Natural killer cell (primary cell): ENCODE measurements around the gene ICE1. TPM values are rescaled to one million over a fixed set of nuclear protein-coding genes. Genes with fewer than 3 reads are reported as not detected.

Experiments
- ATAC-seq, 3 donors: fragments of 150-1000 bp in 2 of 3; fragments of 200-7000 bp in 1 of 3; cut with Tn5 transposase; 1 replicate in 1 of 3; 2 replicates in 2 of 3; pipeline ENCODE4 v1.10.0; 2021; ENCODE audit warnings: mild to moderate bottlenecking in 2 of 3, moderate library complexity in 2 of 3
- DNase-seq, 2 donors: peaks; one replicate each; pipeline versions ENCODE4 v3.0.0 to v3.0.0-alpha.2; 2013 to 2021; ENCODE audit warnings: mixed read lengths in 1 of 2
- H3K27ac ChIP-seq: one replicate; pipeline ENCODE4 v1.5.1; 2013; ENCODE audit warnings: mild to moderate bottlenecking, low read length
- H3K27me3 ChIP-seq: one replicate; pipeline ENCODE4 v1.6.1; 2013; ENCODE audit warnings: low read length; ENCODE audit not compliant: control insufficient read depth, insufficient read depth
- H3K36me3 ChIP-seq: one replicate; pipeline ENCODE4 v1.6.1; 2013; ENCODE audit warnings: low read length; ENCODE audit not compliant: control insufficient read depth, insufficient read depth
- H3K4me1 ChIP-seq: one replicate; pipeline ENCODE4 v1.6.1; 2013; ENCODE audit warnings: low read length; ENCODE audit not compliant: control insufficient read depth, insufficient read depth
- H3K4me3 ChIP-seq: one replicate; pipeline ENCODE4 v1.5.1; 2013; ENCODE audit warnings: low read length
- H3K9me3 ChIP-seq: one replicate; pipeline ENCODE4 v1.6.1; 2013; ENCODE audit warnings: low read length; ENCODE audit not compliant: control insufficient read depth, insufficient read depth
- H3K27ac Mint-ChIP-seq, 2 donors: one replicate each; pipeline ENCODE4 v1.8.0; 2022; ENCODE audit warnings: mild to moderate bottlenecking in 2 of 2, mixed read lengths in 2 of 2, moderate library complexity in 1 of 2
- H3K27me3 Mint-ChIP-seq, 2 donors: one replicate each; pipeline ENCODE4 v1.8.0; 2022; ENCODE audit warnings: low read depth in 2 of 2, mixed read lengths in 2 of 2
- H3K36me3 Mint-ChIP-seq: one replicate; pipeline ENCODE4 v1.8.0; 2022; ENCODE audit warnings: mixed read lengths
- H3K4me1 Mint-ChIP-seq, 2 donors: one replicate each; pipeline ENCODE4 v1.8.0; 2022; ENCODE audit warnings: mixed read lengths in 2 of 2
- H3K4me3 Mint-ChIP-seq: one replicate; pipeline ENCODE4 v1.8.0; 2022; ENCODE audit warnings: mild to moderate bottlenecking, moderate library complexity, mixed read lengths
- H3K9me3 Mint-ChIP-seq, 2 donors: one replicate each; pipeline ENCODE4 v1.8.0; 2022; ENCODE audit warnings: mixed read lengths in 2 of 2
- CTCF ChIP-seq: fragments of 200-600 bp; IDR thresholded peaks from one replicate; pipeline ENCODE4 v1.8.0; 2022; ENCODE audit warnings: antibody characterized with exemption
- WGBS: methylation state at CpG from one replicate; pipeline ENCODE4 v1.1.7; 2013; ENCODE audit warnings: missing lambda C conversion rate; ENCODE audit not compliant: insufficient coverage; 5-methylcytosine and 5-hydroxymethylcytosine counted together
- intact Hi-C: fragments of 100-400 bp; cut with micrococcal nuclease; formaldehyde crosslinking; loops from one replicate; pipeline ENCODE4 v1.14.2; 2022
- total RNA-seq, 4 donors: library from RNA; stranded (reverse); fragments of 120-200 nt in 1 of 4; gene quantifications; one replicate each; pipeline versions ENCODE4 v1.2.3 to v1.2.4, GENCODE V29; 2013 to 2022

Gene ICE1
- total RNA-seq, 3 donors from 2014 or later (not counting 1 experiment from before 2014, with no cell fraction given): 29.7 to 44.5 (median 36.6) TPM

DNA sequence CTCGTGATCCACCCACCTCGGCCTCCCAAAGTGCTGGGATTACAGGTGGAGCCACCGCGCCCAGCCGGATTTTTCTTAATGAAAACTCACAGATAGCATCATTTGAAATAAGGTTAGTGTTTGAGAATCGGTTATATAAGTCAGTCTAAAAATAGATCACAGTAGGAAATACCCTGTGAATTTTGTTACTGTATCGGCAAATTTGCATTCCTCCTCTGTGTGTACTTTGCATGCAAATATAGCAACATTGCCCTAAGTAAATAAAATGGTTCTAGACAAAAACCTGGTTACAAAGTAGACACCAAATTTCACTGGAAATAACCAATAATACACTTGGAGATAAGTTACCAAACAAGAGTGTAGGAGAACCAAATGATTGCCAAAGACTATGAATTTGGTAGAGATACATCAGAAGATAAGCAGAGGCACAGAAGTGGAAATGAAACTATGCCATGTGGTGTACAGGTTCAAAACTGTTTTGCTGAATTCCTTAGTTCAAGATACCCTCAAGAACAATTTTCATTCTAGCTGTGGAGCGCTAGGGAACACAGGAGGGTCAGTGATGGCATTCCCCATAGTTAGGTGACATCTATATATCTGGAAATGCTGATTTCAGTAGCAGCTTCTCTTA lies 58.1 kb downstream of the ICE1 start:
- intact Hi-C loops: no loop called here
- no peak for DNase-seq
- H3K4me3 ChIP-seq: no peak overlapping the region
- ATAC-seq: peak in 2 of 3 donors; percentile 28 to 30
- peak overlapping the region; percentile 23 for H3K27ac ChIP-seq
- peak overlapping the region; percentile 67 to 76 for H3K27ac Mint-ChIP-seq
- H3K9me3 ChIP-seq: no peaks in the 10 kb centered on the region
- peaks cover 29 to 31% of the 10 kb centered on the region in 2 donors for H3K4me1 Mint-ChIP-seq
- H3K27me3 ChIP-seq: no peaks in the 10 kb centered on the region
- no peaks in the 10 kb centered on the region for H3K9me3 Mint-ChIP-seq
- peaks cover 15% of the 10 kb centered on the region for H3K36me3 ChIP-seq
- peak overlapping the region; percentile 58 for H3K4me3 Mint-ChIP-seq
- 91% methylated on average over 7 of the region's 8 CpGs for WGBS
- TF ChIP-seq CTCF: no peak
- H3K36me3 Mint-ChIP-seq: peaks cover 16% of the 10 kb centered on the region
- H3K27me3 Mint-ChIP-seq: no peaks in the 10 kb centered on the region
- peaks cover 10% of the 10 kb centered on the region for H3K4me1 ChIP-seq

GRCh38 chr5:5481206-5481605 lies 58.7 kb downstream of the ICE1 start:
- intact Hi-C loops: no loop called here
- peaks cover 36 to 37% of the 10 kb centered on the region in 2 donors for H3K4me1 Mint-ChIP-seq
- Histone ChIP-seq H3K9me3 (no peaks in the 10 kb centered on the region), H3K27me3 (no peaks in the 10 kb centered on the region), H3K27ac (no peak overlapping the region), H3K4me1 (peaks cover 14% of the 10 kb centered on the region), H3K36me3 (peaks cover 9% of the 10 kb centered on the region), H3K4me3 (no peak overlapping the region)
- peak overlapping the region; percentile 67 to 76 for H3K27ac Mint-ChIP-seq
- no peaks in the 10 kb centered on the region for H3K9me3 Mint-ChIP-seq
- H3K4me3 Mint-ChIP-seq: peak overlapping the region; percentile 58
- TF ChIP-seq CTCF: no peak
- 8% methylated on average over 3 of the region's 3 CpGs for WGBS
- DNase-seq (peak in 1 of 2 donors; percentile 55), ATAC-seq (peak; percentile 60 to 66 (median 64))
- H3K27me3 Mint-ChIP-seq: no peaks in the 10 kb centered on the region
- H3K36me3 Mint-ChIP-seq: peaks cover 14% of the 10 kb centered on the region

- no peak overlapping the region for H3K27ac ChIP-seq
- H3K4me1 Mint-ChIP-seq: peaks cover 40 to 41% of the 10 kb centered on the region in 2 donors
- TF ChIP-seq CTCF: no peak
These were observed 59.2 kb downstream of the ICE1 start for GRCh38 chr5:5481633-5482032.

DNA sequence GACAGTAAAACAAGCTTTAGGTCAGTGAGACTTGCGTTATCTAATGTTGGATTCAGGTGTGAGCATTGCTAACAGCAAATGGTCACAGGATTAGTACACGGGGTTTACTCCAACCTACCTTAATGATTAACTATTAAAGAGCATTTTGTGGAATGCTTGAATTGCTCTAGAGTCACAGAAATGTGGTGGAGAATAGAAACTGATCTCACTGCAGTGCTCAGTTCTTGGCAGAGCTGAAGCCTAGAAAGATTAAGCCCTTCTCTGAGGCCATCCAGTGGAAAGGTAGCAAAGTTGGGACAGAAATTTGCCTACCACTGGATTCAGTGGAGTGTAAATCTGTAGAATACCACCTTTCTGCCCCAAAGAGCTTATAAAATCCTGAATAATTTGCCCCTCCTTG lies 60.9 kb downstream of the ICE1 start:
- TF ChIP-seq CTCF: no peak
- Histone ChIP-seq H3K4me3 (no peak overlapping the region), H3K27ac (no peak overlapping the region), H3K4me1 (peaks cover 20% of the 10 kb centered on the region), H3K27me3 (no peaks in the 10 kb centered on the region), H3K36me3 (peaks cover 3% of the 10 kb centered on the region), H3K9me3 (no peaks in the 10 kb centered on the region)
- Mint-ChIP-seq H3K36me3 (no peaks in the 10 kb centered on the region), H3K4me1 (peaks cover 57 to 58% of the 10 kb centered on the region in 2 donors), H3K27me3 (no peaks in the 10 kb centered on the region), H3K4me3 (no peak overlapping the region), H3K27ac (no peak overlapping the region), H3K9me3 (no peaks in the 10 kb centered on the region)
- WGBS: 85% methylated on average over 1 of the region's 2 CpGs
- intact Hi-C loops: no loop called here
- DNase-seq (no peak), ATAC-seq (no peak)

More at GRCh38 chr5:5481633-5482032, 59.2 kb downstream of the ICE1 start:
- Histone ChIP-seq H3K36me3 (peaks cover 6% of the 10 kb centered on the region), H3K27me3 (no peaks in the 10 kb centered on the region), H3K9me3 (no peaks in the 10 kb centered on the region), H3K4me3 (no peak overlapping the region), H3K4me1 (peaks cover 15% of the 10 kb centered on the region)
- WGBS: 79% methylated on average over 3 of the region's 4 CpGs
- ATAC-seq: no peak
- H3K4me3 Mint-ChIP-seq: peak overlapping the region; percentile 58
- peak overlapping the region; percentile 67 to 76 for H3K27ac Mint-ChIP-seq
- intact Hi-C loops: no loop called here
- H3K9me3 Mint-ChIP-seq: no peaks in the 10 kb centered on the region
- DNase-seq: no peak
- H3K27me3 Mint-ChIP-seq: no peaks in the 10 kb centered on the region
- H3K36me3 Mint-ChIP-seq: peaks cover 9% of the 10 kb centered on the region
